ENCODE results near the gene HEATR3. TPM values are rescaled to one million over a fixed set of nuclear protein-coding genes. Genes with fewer than 3 reads are reported as not detected.
A peak's percentile ranks its signal among the peaks of the same experiment; 100 is the strongest.

The HEATR3 gene
- total and polyA plus RNA-seq, 2 of the 13 experiments (the other 11 are each of a cell fraction or from before 2014, with no cell fraction given), result 22.4 to 52.4 TPM

- no peak for TF ChIP-seq KLF15 (CRISPR knock-in tag; IDR thresholded peaks at IDR 0.05; ENCODE audit: borderline replicate concordance)
- TF ChIP-seq RXRB (CRISPR knock-in tag; IDR thresholded peaks at IDR 0.05; ENCODE audit: borderline replicate concordance), result no peak
- no peak for TF ChIP-seq ZNF142 (CRISPR knock-in tag; IDR thresholded peaks at IDR 0.05)
- no peak for TF ChIP-seq HOXA9 (CRISPR knock-in tag; IDR thresholded peaks at IDR 0.05; ENCODE audit: borderline replicate concordance)
- no peak for TF ChIP-seq RCOR2 (CRISPR knock-in tag; IDR thresholded peaks at IDR 0.05)
- no peak for TF ChIP-seq MED8 (CRISPR knock-in tag; IDR thresholded peaks at IDR 0.05; ENCODE audit: insufficient replicate concordance)
- TF ChIP-seq TEAD3 (CRISPR knock-in tag; optimal IDR thresholded peaks at IDR 0.05; ENCODE audit: borderline replicate concordance), result no peak
- TF ChIP-seq ZNF337 (CRISPR knock-in tag; IDR thresholded peaks at IDR 0.05; ENCODE audit: borderline replicate concordance, low read depth), result no peak
- TF ChIP-seq ZNF878 (CRISPR knock-in tag; IDR thresholded peaks at IDR 0.05), result no peak
- peak; percentile 96 for TF ChIP-seq ZSCAN25 (CRISPR knock-in tag; IDR thresholded peaks at IDR 0.05)
- TF ChIP-seq ZNF329 (CRISPR knock-in tag; IDR thresholded peaks at IDR 0.05; ENCODE audit: low read depth), result no peak
- TF ChIP-seq FLYWCH1 (CRISPR knock-in tag; IDR thresholded peaks at IDR 0.05), result no peak
- TF ChIP-seq BRCA1 (CRISPR knock-in tag; IDR thresholded peaks at IDR 0.05), result no peak
- no peak for TF ChIP-seq CREBL2 (CRISPR knock-in tag; IDR thresholded peaks at IDR 0.05; ENCODE audit: borderline replicate concordance)
- no peak for TF ChIP-seq BCL6 (CRISPR knock-in tag; IDR thresholded peaks at IDR 0.05)
- no peak for TF ChIP-seq DR1 (CRISPR knock-in tag; IDR thresholded peaks at IDR 0.05)
- TF ChIP-seq ZNF224 (CRISPR knock-in tag; IDR thresholded peaks at IDR 0.05), result no peak
- TF ChIP-seq POGZ (CRISPR knock-in tag; IDR thresholded peaks at IDR 0.05), result no peak
- TF ChIP-seq POLR2A (IDR thresholded peaks at IDR 0.05; ENCODE audit: insufficient read depth in 1 of 2, low read depth in 2 of 2, low read length in 2 of 2), result no peak
- TF ChIP-seq ZNF597 (CRISPR knock-in tag; IDR thresholded peaks at IDR 0.05), result no peak
- no peak for TF ChIP-seq ELF4 (CRISPR knock-in tag; IDR thresholded peaks at IDR 0.05; ENCODE audit: borderline replicate concordance)
- no peak for TF ChIP-seq SSRP1 (CRISPR knock-in tag; IDR thresholded peaks at IDR 0.05)
- TF ChIP-seq MXD3 (CRISPR knock-in tag; IDR thresholded peaks at IDR 0.05), result no peak
- no peak for TF ChIP-seq ZNF282 (IDR thresholded peaks at IDR 0.05; ENCODE audit: partially characterized antibody)
- TF ChIP-seq RBFOX2 (IDR thresholded peaks at IDR 0.05; ENCODE audit: low read depth, low read length), result no peak
- no peak for TF ChIP-seq ZC3H13 (CRISPR knock-in tag; IDR thresholded peaks at IDR 0.05)
These were observed 1.6 kb downstream of the HEATR3 start (continued) for GRCh38 chr16:50067290-50067853.

Data from HepG2 (cell line).